Measurements from ENCODE around the gene AQP7.
"Not testable (repeated sequence)": the region's sequence is repeated elsewhere in the genome, so short reads cannot be mapped to it uniquely, and the experiment has no call there.

Gene AQP7

DNA sequence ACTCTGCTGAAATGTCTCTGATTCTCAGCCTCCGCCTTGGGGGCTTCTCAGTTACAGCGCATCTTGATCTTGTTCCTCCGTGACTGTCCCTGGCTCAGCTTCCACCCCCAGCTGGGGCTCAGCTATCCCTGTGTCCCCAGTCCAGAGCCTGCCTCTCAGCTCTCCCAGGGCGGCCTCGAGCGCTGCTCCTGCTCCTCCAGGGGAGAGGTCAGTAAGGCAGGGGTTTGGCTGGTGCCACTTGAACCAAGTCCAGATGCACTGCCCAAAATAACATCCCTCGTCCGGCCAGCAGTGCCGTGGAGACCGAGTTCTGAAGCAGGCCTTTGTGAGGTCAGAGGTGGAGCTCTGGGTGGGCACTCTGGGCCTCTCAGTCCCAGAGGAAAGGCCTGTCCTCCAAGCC, at the start of gene AQP7:
AQP7 (minus strand) TSS at position 198 of the 400 bp plus-strand sequence. CDS start 1,306 bp downstream, outside the sequence.
- not testable (repeated sequence) for DNase-seq

DNA sequence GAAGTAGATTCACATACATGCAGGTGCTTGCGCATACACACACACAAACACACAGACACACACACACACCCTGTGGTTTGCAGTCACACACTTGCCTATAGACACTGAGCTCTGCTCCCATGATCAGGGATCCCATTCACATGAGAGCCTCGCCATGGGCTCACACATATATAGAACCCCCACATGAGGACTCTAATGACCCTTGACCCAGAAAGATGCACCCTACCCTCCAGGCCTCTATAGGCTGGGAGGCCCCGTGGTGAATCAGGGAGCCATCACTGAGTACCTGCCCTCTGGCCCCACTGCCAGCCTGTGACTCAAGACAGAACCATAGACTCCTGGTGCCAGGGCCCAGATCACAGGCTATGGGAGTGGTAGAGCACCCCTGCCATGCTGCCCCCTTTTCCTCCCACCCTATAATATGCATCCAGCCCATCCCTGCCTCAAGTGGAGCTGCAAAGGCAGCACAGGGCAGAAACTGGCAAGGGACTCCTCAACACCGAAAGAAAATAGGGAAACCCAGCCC, 48.3 kb upstream of the AQP7 start:
- DNase-seq = no peak

DNA sequence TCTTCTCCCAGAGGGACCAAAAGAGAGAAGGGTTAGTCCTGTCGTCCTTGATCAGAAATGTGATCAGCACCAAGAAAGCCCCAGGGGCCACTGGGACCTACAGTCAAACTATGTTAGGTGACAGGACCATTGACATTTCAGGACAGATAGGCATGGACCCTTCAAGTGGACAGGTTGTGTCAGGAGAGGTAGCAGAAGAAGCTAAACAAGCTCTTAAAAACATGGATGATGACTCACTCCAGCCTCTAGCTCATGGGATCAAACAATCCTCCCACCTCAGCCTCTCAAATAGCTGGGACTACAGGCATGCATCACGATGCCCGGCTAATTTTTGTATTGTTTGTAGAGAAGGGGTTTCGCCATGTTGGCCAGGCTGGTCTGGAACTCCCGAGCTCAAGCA, 47.3 kb upstream of the AQP7 start:
- no peak for DNase-seq

DNA sequence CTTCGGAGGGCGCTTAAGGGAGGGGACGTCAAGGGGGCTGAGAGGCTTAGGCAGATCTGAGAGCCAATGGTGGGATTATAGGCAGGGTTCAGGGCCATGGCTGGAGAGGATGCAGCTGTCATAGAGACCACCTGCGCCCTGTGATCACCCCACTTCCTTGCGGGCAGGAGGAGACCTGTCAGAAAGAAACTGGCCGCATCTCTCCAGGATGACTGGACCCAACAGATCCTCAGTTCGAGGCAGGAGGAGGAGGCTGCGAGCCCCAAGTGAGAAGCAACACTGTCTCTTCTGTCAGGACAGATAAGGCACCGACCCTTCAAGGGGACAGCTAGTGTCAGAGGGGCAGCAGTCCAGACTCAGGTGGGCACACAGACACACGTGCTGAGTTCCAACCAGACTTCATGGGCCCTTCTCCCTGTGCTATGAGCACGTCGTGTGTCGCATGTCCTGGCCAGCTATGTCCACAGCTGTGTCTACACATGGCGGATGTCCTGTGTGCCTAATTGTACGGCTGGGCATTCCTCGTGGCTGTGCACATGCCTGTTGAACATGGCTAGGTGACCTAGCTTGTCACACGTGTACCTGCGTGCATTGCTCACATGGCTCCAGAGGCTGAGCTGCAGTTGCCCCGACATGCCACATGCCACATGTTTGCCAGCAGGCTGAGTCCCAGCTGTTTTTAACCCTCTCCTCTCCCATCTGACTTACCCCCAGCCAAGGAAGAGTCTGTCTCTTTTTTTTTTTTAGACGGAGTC, 45.6 kb upstream of the AQP7 start:
- peak in 1 of 2 experiments; percentile 86 for DNase-seq

DNA sequence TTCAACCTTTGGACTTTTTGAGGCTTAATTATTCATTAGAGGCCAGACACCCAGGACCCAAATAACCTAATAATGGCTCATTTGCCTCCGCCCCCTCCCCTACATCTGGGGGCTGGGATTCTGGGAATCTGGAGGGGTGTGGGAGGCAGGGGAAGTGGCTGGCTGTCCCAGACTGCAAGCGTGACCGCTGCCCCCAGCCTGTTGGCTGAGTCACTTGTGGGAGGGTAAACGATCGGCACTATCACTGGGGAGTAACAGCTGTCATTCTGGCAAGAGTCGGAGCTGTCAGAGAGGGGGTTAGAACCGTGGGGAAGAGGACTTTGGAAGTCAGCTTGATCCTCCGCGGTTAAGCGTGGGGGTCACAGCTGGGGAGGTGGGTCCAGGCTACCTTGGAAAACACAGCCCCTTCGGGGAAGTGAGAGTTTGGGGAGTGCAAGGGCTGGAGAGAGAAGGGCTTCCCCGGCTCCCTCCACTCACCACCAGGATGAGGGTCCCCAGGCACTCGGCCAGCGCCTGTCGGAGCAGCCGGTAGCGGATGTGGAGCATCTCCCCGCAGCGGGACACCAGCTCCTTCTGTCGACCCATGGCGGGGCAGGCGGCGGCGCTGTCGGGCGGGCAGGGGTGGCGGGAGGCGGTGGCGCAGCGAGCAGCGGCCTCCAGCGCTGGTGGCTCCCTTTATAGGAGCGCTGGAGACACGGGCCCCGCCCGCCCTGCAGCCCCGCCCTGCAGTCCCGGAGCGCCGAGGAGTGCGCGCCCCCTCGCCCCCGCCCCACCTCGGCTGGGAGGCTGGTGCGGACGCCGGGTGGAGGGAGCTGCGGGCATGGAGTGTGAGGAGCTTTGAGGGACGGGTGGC, 44.8 kb upstream of the AQP7 start, which contains the start of gene AQP3:
AQP3 (minus strand) TSS at position 648 of the 853 bp plus-strand sequence; CDS start at position 585, 63 bp downstream.
- DNase-seq = peak; percentile 65 to 86

DNA sequence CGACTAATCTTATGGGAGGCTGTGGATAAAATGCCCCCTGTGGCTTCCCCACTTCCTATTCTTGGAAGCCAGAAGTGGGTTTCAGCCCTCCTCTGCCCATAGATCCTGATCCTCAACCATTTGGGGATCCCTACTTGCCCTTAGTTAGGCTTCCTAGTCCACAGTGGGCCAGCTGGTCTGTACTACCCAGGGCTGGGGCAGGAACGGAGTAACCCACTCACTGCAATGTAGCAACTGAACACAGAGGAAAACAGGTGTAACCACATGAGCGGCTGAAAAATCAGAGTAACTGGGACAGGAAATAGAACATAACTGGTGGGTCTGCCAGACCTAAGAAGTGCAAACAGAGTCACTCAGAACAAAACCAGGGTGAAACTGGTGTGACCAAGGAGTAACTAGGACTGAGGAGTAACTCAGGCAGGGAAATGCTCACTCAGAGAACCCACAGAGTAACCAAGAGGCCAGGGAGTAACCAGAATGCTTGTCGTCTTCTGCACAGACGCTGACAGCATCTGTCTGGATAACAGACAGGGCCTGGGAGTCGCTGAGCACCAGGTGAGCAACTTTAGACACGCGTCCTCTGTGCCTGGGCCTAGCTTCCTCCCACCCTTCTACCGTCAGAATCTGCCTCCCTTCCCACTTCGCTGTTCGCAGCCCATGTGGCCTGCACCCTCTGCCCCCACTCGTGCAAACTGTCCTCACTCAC, 44.0 kb upstream of the AQP7 start:
- peak in 1 of 2 experiments; percentile 66 for DNase-seq

DNA sequence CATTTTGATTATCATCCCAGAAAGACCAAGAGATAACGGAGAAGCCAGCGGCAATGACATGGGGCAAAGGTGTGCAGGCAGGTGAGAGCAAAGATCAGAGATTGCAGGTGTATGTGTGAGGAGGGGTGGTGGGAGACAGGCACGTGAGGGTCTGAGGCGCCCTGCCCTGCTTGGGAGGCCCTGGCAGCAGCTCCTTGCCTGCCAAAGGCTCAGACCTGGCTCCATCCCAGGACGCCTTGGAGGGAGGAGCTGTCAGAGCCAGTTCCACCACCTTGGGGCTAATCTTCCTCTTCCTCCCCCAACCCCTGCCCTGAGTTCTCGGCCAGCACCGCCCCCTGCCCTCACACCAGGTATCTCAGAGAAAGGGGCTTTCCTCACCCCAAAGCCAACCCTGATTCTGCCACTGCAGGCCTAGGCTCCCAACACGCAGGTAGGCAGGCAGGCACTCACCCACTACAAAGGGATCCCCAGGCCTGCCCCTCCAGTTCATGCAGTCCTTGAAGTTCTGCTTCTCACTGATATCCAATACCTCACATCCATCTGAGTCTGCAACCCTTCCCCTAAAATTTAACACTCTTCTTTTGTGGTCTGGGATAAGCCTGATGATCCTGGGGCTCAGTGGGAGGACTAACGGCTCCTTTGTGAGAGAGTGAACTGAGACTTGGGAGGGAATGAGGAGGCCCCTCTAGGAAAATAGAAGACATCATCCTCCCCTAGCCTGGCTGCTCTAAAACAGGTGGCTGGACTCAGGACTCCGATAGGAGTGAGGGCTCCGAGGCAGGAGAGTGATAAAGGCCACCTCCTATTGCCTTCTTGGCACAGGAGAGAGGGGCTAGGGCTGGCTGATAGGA, 43.2 kb upstream of the AQP7 start:
- DNase-seq = no peak

DNA sequence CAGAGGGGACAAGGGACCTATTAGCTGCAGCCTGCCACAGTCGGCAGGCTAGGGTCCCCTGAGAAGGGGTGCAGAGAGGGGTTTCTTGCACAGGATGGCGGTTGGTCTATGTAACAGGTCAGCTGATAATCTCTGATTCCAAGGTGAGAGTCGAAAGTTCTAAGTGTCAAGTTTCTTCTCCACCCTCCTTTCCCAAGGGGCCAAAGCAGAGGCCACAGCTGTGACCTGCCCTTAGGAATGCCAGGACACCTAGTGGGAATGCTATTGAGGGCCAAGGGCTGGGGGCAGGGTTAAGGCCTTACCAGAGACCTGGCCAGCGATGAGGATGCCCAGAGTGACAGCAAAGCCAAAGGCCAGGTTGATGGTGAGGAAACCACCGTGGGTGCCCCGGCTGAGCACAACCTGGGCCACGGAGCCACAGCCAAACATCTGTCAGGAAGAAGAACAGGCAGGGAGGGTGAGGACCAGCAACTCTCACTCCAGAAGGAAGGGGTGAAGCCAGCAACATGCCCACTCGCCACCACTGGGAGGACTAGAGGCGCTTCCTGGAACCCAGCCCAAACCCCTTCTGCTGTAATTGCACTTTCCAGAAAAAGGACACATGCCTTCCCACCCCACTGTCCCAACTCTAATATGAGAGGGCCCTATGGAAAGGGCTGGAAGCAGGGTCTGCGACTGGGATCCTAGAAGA, 41.2 kb upstream of the AQP7 start:
- DNase-seq = no peak

DNA sequence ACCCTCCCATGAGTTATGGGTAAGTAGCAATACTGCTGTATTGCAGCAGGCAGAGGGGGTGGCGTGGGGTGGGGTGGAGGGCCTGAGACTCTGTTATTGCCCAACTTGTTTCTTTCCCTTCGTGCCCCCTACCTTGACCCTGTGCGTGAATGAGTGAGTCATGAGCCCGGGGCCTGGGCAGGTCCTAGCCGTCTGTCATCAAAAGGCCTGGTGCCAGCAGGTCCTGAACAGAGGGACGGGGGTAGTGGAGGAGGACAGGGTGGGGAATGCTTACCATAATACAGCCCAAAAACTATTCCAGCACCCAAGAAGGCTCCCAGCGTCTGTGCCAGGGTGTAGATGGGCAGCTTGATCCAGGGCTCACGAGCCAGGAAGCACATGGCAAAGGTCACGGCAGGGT, 40.7 kb upstream of the AQP7 start:
- no peak for DNase-seq

DNA sequence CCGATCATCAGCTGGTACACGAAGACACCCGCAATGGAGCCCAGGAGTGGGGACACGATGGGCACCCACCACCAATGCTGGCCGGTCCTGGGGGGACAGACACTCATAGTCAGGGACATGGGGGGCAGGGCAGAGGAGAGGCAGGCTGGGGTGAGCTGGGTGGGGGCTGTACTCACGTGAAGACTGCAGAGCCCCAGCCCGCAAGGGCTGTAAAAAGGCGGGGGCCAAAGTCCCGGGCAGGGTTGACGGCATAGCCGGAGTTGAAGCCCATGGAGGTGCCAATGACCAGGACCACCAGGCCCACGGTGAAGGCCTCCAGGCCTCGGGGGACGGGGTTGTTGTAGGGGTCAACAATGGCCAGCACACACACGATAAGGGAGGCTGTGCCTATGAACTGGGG, 39.8 kb upstream of the AQP7 start:
- no peak for DNase-seq

DNA sequence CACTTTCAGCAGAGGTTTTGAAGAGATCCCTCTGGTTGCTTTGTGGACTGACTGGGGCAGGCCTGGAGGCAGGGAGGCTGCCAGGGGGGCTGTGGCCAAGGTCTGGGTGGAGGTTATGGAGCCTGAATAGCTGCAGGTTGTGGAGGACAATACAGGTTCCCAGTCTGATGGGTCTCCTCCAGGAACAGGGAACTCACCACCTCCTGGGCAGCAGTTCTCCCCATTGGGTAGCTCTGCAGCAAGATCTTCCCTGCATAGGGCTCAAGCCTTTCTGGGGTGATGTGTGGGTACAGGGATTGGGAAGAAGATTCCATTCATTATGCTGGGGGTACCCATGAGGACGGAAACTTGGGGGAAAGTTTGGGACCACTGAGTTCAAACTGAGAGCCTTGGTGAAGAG, 38.2 kb upstream of the AQP7 start:
- DNase-seq = no peak

DNA sequence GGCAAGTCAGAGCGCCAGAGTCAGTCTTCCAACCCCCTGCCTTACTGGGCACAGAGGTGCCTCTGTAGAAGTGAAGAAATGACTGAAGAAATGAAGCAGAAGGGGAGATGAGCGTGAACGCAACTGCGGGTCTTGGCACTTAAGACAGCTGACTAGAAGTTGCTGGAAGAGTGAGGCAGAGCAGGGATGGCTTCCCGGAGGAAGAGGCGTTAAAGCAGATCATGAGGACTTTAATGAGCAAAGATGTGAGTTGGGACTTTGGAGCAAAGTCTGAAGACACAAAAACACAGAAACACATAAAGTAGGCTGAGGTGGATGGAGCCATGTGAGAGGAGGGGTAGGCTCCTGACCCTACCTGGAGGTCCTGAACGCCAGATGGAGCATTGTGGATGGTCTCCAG, 37.8 kb upstream of the AQP7 start:
- DNase-seq = peak in 1 of 2 experiments; percentile 33

DNA sequence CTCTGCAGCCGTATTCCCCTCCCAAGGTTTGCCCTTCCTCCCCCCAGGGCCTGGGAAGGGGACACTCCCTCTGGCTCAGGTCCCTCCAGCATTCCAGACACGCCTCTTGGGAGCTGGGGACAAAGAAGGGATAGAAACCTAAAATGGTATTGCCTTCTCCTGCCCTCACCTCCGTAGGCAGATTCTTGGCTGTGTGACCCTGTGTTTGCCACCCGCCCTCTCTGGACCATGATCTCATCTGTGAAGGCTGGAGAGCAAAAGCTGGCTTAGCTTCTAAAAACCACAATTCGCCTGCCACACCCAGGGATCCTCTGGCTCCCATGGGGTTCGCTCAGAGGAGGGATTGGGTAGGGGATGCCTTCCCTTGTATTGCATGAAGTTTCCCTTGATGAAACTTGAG, 37.4 kb upstream of the AQP7 start:
- DNase-seq = no peak

DNA sequence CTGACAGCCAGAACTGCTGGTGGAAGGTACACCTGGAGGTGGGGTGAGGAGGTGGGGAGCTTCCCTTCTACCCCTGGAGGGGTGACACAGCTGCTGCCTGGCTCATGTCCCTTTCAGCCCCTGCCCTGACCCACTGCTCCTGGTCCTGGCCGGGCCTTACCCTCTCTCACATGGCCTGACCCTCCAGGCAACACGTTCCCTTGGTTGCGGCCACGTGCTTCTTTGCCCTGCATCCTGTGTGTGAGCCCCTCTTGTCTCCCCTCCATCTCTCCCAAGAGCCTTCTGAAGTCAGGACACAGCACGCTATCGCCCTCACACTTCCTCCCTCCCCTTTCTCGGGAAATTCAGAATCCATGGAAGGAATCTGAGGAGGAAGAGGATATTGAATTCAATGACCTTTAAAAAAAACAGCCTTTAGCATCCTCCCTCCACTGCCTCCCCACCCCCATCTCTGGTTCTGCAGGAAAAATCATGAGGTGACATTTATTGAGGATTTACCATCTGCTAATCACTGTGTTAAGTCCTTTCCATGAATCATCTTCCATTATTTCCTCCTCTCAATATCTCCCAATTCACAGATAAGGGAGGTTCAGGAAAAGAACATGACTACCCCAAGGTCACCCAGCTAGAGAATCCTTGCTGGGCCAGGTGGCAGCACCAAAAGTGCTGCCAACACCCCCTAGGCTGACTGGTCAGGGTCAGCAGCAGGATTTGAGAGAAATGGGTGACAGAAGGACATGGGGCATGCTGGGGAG, 36.7 kb upstream of the AQP7 start:
- peak in 1 of 2 experiments; percentile 12 for DNase-seq

DNA sequence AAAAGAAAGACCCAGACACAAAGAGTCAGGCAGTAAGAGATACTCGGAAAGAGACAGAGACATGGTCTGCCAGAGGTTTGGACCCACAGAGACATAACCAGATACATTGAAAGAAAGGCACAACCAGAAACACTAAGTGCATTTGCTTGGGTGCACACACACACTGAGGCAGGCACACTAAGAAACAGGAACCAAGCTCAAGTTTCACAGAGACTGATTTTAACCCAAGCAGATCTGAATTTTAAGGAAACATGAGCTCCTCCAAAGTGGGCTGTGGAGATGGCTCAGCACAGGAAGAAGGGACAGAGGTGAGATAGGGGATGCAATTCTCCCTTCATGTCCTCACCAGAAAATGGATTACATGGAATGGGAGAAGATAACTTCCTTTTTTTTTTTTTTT, 35.5 kb upstream of the AQP7 start:
- no peak for DNase-seq

DNA sequence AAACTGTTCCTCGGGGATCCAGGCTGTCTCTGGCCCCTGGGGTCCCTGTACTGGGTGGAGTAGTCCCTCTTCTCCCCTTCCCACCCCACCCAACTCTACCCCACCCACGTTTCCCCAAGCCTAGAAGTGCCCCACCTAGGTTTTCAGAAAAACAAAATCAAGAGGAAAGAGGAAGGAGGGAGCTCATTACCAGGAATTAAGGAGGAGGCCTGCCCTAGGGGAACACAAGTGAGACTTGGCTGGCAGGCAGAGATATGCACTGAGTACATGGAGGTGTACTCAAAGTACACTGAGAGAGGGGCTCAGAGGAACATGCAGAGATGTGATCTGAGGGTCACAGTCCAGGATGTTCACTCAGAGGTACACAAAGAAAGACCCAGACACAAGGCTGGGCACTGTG, 34.8 kb upstream of the AQP7 start:
- DNase-seq = no peak

DNA sequence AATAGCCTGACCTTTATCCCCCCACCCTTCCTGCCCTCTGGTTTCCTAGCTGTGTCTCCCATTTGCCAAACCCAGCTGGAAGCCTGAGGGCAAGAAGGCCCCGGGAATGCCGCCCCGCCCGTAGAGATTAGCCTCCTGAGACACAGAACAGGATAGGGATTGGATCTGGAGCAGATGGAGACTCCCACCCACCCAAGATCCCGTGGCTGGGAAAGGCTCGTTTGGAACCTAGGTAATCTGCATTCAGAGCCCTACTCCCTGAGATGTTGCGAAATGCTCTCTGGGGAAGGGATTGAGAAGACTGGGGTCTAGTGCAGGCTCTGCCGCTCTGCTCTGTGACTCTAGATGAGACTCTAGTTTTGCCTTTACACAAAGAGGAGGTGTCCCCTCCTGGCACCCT, 34.1 kb upstream of the AQP7 start:
- DNase-seq = peak; percentile 46 to 59

DNA sequence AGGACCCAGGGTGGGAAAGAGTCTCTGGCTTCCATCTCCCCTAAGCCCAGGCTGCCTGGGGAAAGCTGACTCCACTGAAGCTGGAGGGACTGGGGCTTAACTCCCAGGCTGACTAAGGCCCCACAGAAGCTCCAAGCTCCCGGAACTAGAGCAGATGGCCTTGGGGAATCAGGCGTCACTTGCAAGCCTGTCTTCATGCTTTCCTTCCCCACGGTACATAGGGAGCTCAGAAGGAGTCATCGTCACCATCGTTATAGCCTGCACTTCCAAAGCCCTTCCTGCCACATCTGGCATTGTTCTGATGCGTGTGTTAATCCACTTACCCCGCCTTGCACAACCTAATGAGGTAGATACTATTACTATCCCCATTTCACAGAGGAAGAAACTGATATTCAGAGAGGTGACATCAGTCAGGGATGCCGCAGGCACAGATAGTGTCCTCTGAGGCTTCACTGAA, 33.5 kb upstream of the AQP7 start:
- DNase-seq = peak; percentile 69 to 90

DNA sequence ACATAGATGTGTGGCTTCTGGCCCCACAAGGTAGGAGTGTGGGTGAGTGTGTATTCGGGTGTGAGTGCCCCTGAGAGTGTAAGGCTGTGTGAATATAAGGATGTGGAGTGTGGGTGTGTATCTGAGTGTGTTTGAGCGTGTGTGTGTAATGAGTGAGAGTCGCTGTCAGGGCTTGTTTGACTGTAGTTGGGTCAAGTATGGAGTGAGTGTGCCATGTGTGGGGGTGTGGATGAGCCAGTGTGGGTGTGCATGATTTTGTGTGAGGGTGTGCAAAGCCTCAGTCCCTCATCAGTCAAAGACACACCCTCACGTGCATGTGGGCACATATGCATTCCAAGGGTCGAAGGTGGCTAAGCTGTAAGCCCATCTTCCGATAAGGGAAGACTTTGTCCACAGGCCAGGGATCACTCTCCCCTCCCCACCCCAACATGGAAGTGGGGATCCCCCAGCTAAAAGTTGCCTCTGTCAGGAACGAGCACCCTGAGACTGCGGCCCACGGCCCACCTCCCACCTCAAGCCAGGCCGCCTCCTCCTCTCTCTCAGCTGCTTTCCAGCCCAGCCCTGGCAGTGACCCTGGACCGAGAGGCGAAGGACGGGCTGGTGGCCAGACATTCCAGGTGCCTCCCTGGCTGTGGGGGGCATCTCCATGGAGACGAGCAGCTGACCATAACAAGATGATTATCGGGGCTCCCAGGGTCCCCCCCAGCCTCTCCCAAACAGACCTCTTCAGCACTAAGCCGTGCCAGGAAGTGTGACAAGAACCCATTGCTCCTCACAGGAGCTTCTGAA, 32.1 kb upstream of the AQP7 start:
- DNase-seq = no peak

DNA sequence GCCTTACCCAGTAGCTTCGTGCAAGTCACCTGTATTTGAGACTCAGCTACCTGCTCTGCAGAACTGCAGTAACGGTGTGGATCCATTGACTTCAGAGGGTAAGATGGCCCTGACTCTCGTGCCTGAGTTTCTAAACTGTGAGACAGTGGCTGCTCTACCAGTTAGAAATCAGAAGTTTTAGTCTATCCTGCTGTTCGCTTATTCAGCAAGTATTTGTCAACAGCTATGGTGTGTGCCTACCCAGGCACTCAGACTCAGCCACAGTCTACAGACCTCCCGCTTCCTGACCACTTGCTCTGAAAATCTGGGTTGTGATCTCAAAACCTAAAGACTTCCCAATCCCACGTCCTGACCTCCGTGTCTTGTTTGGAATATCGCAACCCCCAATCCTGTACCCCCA, 31.5 kb upstream of the AQP7 start:
- no peak for DNase-seq

All from NCI-H524 (cell line).